ENCODE measurements around the gene SLC4A8. TPM values are rescaled to one million over a fixed set of nuclear protein-coding genes. Genes with fewer than 3 reads are reported as not detected.

Gene SLC4A8
- total and polyA plus RNA-seq, 9 of the 15 experiments (the other 6 are each of a cell fraction or from before 2014, with no cell fraction given): 0.04 to 1.5 (median 0.12) TPM; not detected in 2

GRCh38 chr12:51470116-51470515, 45.5 kb downstream of the SLC4A8 start:
- DNase-seq (ENCODE audit: extremely low read depth in 1 of 4, low spot score in 3 of 4) (no peak), FAIRE-seq (no peak), ATAC-seq (no peak)
- POLR2A ChIA-PET: interaction anchor here (0.9 kb wide), 1 partner anchor 12 kb away, joined by 4 read pairs; no protein-coding TSS in a partner anchor
- Histone ChIP-seq H3K9me1 (ENCODE audit: control insufficient read depth, insufficient read depth, low read length) (no peaks in the 10 kb centered on the region), H3K4me2 (ENCODE audit: insufficient read depth, low read length) (no peak overlapping the region), H3K9me3 (replicated peaks; ENCODE audit: control insufficient read depth, insufficient read depth, low read depth, low read length) (no peaks in the 10 kb centered on the region), H3K4me1 (replicated peaks in 1 of 2; ENCODE audit: control insufficient read depth in 2 of 2, insufficient read depth in 2 of 2, low read length in 2 of 2) (no peaks in the 10 kb centered on the region), H3K27me3 (ENCODE audit: control insufficient read depth in 2 of 2, insufficient read depth in 2 of 2, low read length in 2 of 2) (peaks cover 8 to 18% of the 10 kb centered on the region in 2 experiments; a peak in 3 of 5 replicates), H3K4me3 (no peak overlapping the region), H3K79me2 (ENCODE audit: control insufficient read depth, insufficient read depth, low read length) (no peaks in the 10 kb centered on the region), H3K27ac (ENCODE audit: extremely low read depth, low read depth, low read length) (no peak overlapping the region), H2AFZ (ENCODE audit: low read depth, low read length) (no peak overlapping the region), H3K36me3 (ENCODE audit: control insufficient read depth, insufficient read depth, low read length) (no peaks in the 10 kb centered on the region), H4K20me1 (replicated peaks; ENCODE audit: control insufficient read depth, insufficient read depth, low read length) (no peaks in the 10 kb centered on the region), H3K9ac (ENCODE audit: insufficient read depth in 1 of 2, low read depth in 2 of 2, low read length in 2 of 2) (no peak overlapping the region)
- intact Hi-C loops (cut with micrococcal nuclease) (no loop called here), in situ Hi-C loops (cut with MboI) (no loop called here)
- BruUV-seq (replicated peaks): no TSS peak
- CTCF ChIA-PET (ENCODE audit: low intra/inter-chr PET ratio): interaction anchor here (0.7 kb wide), 1 partner anchor 298 kb away, joined by 3 read pairs; no protein-coding TSS in a partner anchor
- WGBS (ENCODE audit: insufficient coverage, low coverage, missing lambda C conversion rate): 0% methylated on average over 1 of the region's 1 CpG
- no peak for TF ChIP-seq ZNF77 (CRISPR knock-in tag; IDR thresholded peaks at IDR 0.05)
- TF ChIP-seq, protein P1, sequence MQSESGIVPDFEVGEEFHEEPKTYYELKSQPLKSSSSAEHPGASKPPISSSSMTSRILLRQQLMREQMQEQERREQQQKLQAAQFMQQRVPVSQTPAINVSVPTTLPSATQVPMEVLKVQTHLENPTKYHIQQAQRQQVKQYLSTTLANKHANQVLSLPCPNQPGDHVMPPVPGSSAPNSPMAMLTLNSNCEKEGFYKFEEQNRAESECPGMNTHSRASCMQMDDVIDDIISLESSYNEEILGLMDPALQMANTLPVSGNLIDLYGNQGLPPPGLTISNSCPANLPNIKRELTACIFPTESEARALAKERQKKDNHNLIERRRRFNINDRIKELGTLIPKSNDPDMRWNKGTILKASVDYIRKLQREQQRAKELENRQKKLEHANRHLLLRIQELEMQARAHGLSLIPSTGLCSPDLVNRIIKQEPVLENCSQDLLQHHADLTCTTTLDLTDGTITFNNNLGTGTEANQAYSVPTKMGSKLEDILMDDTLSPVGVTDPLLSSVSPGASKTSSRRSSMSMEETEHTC (IDR thresholded peaks at IDR 0.05): no peak
- no peak for TF ChIP-seq ZNF41 (CRISPR knock-in tag; conservative IDR thresholded peaks at IDR 0.05)
- no peak for TF ChIP-seq NFIC (IDR thresholded peaks at IDR 0.05)
- no peak for TF ChIP-seq ZNF668 (CRISPR knock-in tag; IDR thresholded peaks at IDR 0.05)
- TF ChIP-seq ETV6 (IDR thresholded peaks at IDR 0.05; ENCODE audit: borderline replicate concordance in 1 of 2, low read depth in 2 of 2, low read length in 1 of 2): no peak
- TF ChIP-seq ETV6 (CRISPR knock-in tag; IDR thresholded peaks at IDR 0.05; ENCODE audit: borderline replicate concordance): no peak
- TF ChIP-seq, protein P2, sequence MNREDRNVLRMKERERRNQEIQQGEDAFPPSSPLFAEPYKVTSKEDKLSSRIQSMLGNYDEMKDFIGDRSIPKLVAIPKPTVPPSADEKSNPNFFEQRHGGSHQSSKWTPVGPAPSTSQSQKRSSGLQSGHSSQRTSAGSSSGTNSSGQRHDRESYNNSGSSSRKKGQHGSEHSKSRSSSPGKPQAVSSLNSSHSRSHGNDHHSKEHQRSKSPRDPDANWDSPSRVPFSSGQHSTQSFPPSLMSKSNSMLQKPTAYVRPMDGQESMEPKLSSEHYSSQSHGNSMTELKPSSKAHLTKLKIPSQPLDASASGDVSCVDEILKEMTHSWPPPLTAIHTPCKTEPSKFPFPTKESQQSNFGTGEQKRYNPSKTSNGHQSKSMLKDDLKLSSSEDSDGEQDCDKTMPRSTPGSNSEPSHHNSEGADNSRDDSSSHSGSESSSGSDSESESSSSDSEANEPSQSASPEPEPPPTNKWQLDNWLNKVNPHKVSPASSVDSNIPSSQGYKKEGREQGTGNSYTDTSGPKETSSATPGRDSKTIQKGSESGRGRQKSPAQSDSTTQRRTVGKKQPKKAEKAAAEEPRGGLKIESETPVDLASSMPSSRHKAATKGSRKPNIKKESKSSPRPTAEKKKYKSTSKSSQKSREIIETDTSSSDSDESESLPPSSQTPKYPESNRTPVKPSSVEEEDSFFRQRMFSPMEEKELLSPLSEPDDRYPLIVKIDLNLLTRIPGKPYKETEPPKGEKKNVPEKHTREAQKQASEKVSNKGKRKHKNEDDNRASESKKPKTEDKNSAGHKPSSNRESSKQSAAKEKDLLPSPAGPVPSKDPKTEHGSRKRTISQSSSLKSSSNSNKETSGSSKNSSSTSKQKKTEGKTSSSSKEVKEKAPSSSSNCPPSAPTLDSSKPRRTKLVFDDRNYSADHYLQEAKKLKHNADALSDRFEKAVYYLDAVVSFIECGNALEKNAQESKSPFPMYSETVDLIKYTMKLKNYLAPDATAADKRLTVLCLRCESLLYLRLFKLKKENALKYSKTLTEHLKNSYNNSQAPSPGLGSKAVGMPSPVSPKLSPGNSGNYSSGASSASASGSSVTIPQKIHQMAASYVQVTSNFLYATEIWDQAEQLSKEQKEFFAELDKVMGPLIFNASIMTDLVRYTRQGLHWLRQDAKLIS (CRISPR knock-in tag; IDR thresholded peaks at IDR 0.05): no peak
- no peak for TF ChIP-seq NFIX (CRISPR knock-in tag; IDR thresholded peaks at IDR 0.05; ENCODE audit: low read depth)
- no peak for TF ChIP-seq MLLT1 (IDR thresholded peaks at IDR 0.05)
- no peak for TF ChIP-seq ELF4 (CRISPR knock-in tag; IDR thresholded peaks at IDR 0.05)
- no peak for TF ChIP-seq SMARCA4 (IDR thresholded peaks at IDR 0.05)
- TF ChIP-seq MNT (conservative IDR thresholded peaks at IDR 0.05): no peak
- TF ChIP-seq HOMEZ (CRISPR knock-in tag; IDR thresholded peaks at IDR 0.05): no peak

Data from K562 (cell line).